SHP77 (cell line): ENCODE measurements around the gene KIF26A.
"Not testable (repeated sequence)": the region's sequence is repeated elsewhere in the genome, so short reads cannot be mapped to it uniquely, and the experiment has no call there.

Experiments
- DNase-seq, 2 experiments: peaks; one replicate each; lab custom pipeline; 2025; lab: John Stamatoyannopoulos, UW

Gene KIF26A

GRCh38 chr14:104143521-104144452 is 5.4 kb downstream of the KIF26A start:
- no peak for DNase-seq

GRCh38 chr14:104144453-104144790 is 6.0 kb downstream of the KIF26A start:
- no peak for DNase-seq

GRCh38 chr14:104144911-104145825 is 6.8 kb downstream of the KIF26A start:
- DNase-seq, result no peak

- no peak for DNase-seq
These were observed 7.6 kb downstream of the KIF26A start for GRCh38 chr14:104145826-104146601.

GRCh38 chr14:104146651-104147345 is 8.4 kb downstream of the KIF26A start:
- DNase-seq, result no peak

GRCh38 chr14:104147346-104148125 is 9.1 kb downstream of the KIF26A start:
- no peak for DNase-seq

- DNase-seq, result no peak
These were observed 10.3 kb downstream of the KIF26A start for GRCh38 chr14:104148433-104149277.

- no peak for DNase-seq
These were observed 10.8 kb downstream of the KIF26A start for GRCh38 chr14:104149278-104149595.

- no peak for DNase-seq
These were observed 11.3 kb downstream of the KIF26A start for GRCh38 chr14:104149617-104150135.

- DNase-seq, result no peak
These were observed 12.0 kb downstream of the KIF26A start for GRCh38 chr14:104150136-104151025.

GRCh38 chr14:104151026-104151381 is 12.6 kb downstream of the KIF26A start:
- DNase-seq, result no peak

- no peak for DNase-seq
These were observed 13.3 kb downstream of the KIF26A start for GRCh38 chr14:104151566-104152245.

- no peak for DNase-seq
These were observed 13.8 kb downstream of the KIF26A start for GRCh38 chr14:104152246-104152575.

- no peak for DNase-seq
These were observed 14.5 kb downstream of the KIF26A start for GRCh38 chr14:104152686-104153393.

- not testable (repeated sequence) for DNase-seq
These were observed 15.0 kb downstream of the KIF26A start for GRCh38 chr14:104153394-104153755.

GRCh38 chr14:104154246-104154645 is 15.9 kb downstream of the KIF26A start:
- DNase-seq, result no peak

- DNase-seq, result no peak
These were observed 17.1 kb downstream of the KIF26A start for GRCh38 chr14:104155513-104155912.

GRCh38 chr14:104156142-104156541 is 17.8 kb downstream of the KIF26A start:
- DNase-seq, result no peak
